SK-N-DZ (cell line): Measurements from ENCODE around the gene IFT22.
A peak's percentile ranks its signal among the peaks of the same experiment; 100 is the strongest.
"Not testable (repeated sequence)": the region's sequence is repeated elsewhere in the genome, so short reads cannot be mapped to it uniquely, and the experiment has no call there.

ENCODE experiments used
- DNase-seq: peaks from one replicate; pipeline ENCODE4 v3.0.0-alpha.2; 2015; ENCODE audit warnings: low spot score

IFT22 gene

GRCh38 chr7:101315336-101315735 is 6.3 kb downstream of the IFT22 start:
- peak; percentile 46 for DNase-seq

DNA sequence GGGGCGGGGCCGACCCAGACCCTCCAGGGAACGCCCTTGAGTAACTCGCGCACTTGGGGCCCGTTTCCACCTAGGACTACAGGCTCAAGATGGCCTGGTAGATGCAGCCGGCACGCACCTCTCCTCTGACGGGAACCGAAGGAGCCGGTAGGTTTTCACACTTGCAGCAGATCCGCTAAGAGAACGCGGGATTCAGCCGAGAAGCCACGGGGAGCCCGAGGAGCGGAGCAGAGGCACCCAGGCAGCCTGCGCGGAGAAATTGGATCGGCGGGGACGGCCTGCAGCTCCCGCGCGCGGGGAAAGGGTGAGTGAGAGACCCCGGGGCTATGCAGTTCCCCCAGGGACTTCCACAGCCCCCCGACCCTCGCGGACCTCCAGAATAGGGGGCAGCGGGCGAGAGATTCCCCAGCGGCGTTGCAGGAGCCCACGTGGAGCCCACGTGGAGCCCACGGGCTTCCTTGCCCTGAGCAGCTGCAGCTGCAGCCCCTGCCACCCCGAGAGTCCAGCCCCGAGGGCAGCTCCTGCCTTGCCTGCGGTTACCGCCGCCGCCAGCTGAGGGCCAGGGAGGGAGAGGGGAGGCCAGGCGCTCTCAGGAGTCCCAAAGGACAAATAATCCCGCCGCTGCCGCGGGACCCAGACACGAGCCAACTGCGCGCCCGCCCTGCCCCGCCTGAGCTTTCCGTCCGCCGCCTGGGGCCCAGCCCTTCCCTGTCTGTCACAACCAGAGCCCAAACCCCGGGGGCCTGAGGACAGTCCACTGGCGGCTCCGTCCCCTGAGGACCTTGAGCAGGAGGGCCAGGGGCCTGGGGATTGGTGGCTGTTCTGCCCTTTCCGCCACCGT is 13.1 kb downstream of the IFT22 start:
- DNase-seq: peak; percentile 82

GRCh38 chr7:101306307-101306706 is 15.3 kb downstream of the IFT22 start:
- no peak for DNase-seq

- DNase-seq: no peak
These were observed 18.4 kb downstream of the IFT22 start for GRCh38 chr7:101303102-101303701.

GRCh38 chr7:101302641-101303101 is 18.9 kb downstream of the IFT22 start:
- DNase-seq: peak; percentile 31

DNA sequence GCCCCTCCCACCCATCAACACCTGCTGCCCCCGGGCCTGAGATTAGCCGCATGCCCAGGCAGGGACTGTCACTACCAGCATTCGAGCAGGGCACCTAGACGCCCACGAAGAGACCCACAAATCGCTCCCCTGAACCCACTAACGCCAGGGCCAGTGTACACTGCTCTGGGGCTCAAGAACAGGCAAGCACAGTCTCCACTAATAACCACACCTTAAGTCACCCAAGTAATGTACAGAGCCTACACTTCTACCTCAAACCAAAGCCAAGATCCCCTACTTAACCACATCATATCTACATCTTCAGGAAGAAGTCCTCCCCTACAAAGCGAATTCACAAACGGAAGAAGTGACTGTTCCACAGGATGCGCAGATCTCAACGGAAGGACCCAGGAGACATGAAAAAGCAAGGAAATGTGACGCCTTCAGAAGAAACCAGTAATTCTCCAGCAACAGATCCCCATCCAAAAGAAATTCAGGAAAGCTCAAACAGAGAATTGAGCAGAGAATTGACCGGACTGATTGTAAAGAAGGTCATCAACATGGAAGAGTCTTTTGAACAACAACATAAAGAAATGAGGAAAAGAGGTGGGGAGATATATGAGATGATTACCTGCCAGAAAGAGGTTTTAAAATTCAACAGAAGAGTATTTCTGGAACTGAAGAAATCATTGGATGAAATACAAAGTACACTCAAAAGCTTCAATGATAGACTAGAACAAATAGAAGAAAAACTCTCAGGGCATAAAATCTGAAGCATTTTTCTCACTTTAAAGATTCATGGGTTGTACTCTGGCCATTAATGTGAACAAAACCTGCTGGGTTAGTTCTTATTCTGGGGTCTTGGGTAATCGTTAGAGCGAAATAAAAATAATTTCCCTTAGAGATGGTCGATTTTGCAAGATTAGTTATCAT is 20.9 kb downstream of the IFT22 start:
- DNase-seq: no peak

DNA sequence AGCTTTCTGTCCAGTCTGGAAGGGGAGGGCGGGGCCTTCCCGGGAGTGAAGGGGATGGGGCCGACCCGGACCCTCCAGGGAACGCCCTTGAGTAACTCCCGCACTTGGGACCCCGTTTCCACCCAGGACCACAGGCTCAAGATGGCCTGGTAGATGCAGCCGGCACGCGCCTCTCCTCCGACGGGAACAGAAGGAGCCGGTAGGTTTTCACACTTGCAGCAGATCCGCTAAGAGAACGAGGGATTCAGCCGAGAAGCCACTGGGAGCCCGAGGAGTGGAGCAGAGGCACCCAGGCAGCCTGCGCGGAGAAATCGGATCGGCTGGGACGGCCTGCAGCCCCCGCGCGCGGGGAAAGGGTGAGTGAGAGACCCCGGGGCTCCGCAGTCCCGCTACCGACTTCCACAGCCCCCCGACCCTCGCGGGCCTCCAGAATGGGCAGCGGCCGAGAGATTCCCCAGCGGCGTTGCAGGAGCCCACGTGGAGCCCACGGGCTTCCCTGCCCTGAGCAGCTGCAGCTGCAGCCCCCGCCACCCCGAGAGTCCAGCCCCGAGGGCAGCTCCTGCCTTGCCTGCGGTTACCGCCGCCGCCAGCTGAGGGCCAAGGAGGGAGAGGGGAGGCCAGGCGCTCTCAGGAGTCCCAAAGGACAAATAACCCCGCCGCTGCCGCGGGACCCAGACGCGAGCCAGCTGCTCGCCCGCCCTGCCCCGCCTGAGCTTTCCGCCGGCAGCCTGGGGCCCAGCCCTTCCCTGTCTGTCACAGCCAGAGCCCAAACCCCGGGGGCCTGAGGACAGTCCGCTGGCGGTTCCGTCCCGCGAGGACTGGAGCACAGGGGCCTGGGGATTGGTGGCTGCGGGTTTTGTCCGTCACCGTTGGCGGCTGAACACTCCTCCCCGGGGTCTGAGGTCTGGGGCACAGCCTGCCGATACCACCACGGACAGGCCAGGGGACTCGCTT is 21.8 kb downstream of the IFT22 start:
- peak; percentile 55 for DNase-seq

GRCh38 chr7:101294832-101295121 is 26.8 kb downstream of the IFT22 start:
- DNase-seq: no peak

DNA sequence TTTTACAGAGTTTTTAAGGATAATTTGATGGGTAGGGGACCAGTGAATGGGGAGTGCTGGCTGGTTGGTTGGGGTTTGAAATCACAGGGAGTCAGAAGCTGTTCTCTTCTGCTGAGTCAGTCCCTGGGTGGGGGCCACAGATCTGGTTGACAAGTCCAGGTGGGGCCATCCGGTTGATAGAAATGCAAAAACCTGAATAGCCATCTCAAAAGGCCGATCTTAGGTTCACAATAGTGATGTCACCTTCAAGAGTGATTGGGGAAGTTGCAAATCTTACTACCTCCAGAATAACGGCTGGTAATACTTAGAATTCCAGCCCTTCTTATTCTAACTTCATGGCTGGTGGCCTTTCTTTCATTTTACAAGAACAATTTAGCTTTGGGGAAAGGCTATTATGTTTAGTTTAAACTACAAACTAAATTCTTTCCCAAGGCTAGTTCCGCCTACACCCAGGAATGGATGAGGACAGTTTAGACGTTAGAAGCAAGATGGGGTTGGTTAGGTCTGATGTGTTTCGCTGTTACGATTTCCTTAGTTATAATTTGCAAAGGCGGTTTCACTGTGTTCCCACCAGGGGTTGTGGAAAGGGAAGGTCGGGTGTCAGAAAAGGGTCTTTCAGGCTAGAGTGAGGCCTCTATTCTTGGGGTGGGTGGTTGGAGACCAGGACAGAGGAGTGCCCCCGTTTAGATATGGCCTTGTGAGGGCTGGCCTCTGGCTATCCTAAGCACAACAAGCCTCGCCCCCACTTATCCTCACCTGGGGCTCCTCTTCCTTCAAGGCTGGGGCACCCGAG is 27.4 kb downstream of the IFT22 start:
- no peak for DNase-seq

DNA sequence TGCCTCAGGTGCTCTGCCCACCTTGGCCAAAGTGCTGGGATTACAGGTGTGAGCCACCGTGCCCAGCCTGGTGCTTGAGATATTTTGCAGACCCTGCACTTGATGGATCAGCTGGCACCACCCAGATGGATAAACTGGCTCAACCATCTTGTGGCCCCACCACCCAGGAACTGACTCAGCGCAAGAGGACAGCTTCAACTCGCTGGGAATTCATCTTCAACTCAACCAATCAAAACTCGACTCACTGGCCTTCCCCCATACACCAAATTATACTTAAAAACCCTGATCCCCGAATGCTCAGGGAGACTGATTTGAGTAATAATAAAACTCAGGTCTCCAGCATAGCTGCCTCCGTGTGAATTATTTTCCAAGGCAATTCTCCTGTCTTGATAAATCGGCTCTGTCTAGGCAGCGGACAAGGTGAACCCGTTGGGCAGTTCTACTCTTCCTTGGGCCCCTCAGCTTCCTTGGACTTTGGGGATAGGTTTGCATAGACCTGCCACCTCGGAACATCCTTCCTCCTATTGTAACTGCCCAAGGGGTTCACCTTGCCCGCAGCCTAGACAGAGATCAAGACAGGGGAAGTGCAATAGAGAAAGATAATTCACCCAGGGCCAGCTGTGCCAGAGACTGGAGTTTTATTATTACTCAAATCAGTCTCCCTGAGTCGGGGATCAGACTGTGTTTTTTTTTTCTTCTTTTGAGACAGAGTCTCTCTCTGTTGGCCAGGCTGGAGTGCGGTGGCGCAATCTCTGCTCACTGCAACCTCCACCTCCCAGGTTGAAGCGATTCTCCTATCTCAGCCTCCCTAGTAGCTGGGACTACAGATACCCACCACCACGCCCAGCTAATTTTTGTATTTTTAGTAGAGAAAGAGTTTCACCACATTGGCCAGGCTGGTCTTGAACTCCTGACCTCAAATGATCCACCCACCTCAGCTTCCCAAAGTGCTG is 28.3 kb downstream of the IFT22 start:
- not testable (repeated sequence) for DNase-seq

DNA sequence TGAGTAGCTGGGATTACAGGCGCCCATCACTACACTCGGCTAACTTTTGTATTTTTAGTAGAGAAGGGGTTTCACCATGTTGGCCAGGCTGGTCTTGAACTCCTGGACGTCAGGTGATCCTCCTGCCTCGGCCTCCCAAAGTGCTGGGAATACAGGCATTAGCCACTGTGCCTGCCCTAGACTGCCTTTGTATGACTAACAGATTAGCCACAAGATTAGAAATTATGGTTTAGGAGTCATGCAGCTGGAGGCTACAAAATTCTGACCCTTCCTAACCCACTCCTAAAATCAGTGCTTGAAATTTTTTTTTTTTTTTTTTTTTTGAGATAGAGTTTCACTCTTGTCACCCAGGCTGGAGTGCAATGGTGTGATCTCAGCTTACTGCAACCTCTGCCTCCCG is 29.0 kb downstream of the IFT22 start:
- DNase-seq: not testable (repeated sequence)

DNA sequence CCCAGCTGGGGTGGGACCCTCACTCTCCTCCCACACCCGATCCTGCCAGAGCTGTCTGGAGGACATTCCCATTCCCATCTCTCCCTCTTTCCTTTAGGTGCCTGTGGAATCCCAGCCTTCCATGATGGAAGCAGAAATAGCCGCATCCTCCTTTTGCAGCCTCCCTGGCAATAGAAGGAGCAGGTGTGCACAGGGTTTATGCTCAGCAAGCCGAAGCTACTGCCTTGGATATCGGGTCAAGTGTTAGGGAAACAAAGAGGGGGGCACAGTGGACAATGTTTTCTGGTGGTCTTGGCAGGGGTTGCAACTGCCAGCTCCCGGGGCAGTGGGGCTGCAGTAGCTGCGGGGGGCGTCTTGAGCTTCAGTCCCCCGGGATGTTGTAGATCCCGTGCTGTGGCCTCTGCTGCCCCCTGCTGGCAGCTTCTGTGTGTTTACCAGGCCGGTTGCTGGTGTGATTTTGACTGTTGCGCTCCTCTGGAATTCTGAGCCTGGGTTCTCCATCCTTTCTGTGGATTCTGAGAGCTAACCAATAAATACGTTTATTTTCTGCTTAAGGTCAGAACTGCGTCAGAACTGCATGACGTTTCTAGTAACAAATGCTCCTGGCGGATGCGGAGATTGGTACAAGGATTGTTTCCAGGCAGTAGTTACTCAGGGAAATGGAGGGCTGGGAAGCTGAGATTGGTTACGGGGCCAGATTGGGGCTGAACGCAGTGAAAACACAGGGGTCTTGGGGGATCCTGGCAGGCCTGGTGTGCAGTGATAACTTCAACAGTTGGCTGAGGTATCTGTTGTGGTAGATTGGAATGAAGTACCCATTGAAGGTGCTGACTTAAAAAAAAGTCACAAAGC is 31.2 kb downstream of the IFT22 start:
- DNase-seq: peak; percentile 39

GRCh38 chr7:101289687-101290086 is 31.9 kb downstream of the IFT22 start:
- DNase-seq: not testable (repeated sequence)

DNA sequence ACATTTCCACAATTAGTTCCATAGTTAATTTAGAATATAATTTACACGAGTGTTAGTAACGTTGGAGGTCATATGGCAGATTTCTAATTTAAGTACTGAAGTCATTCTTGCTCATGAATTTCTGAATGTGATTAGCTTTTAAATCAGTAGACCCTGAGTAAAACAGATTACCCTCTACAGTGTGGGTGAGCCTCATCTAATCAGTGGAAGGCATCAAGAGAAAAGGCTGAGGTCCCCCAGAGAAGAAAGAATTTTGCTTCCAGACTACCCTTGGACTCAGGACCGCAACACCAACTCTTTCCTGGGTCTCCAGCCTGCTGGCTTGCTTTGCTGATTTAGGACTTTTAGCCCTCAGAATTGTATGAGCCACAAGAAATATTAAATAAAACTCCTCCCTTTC is 33.2 kb downstream of the IFT22 start:
- no peak for DNase-seq

GRCh38 chr7:101287032-101287431 is 34.6 kb downstream of the IFT22 start:
- DNase-seq: no peak

GRCh38 chr7:101285880-101286279 is 35.7 kb downstream of the IFT22 start:
- not testable (repeated sequence) for DNase-seq

DNA sequence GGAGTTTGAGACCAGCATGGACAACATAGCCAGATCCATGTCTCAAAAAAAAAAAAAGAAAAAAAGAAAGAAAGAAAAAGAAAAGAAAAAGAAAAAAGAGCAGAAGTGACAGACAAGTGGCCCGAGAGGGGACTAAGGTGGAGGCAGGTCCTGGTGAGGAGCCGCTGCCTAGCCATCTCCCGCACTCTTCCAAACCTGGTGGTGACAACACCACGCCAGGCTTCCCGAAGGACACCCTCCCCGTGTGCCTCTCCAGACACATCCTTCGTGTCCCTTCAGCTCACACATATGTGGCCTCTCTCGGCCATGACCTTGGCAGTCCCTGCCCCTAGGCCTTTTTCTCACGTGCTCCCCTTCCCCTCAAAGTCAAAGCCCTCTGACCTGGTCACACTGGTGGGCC is 36.4 kb downstream of the IFT22 start:
- DNase-seq: no peak

DNA sequence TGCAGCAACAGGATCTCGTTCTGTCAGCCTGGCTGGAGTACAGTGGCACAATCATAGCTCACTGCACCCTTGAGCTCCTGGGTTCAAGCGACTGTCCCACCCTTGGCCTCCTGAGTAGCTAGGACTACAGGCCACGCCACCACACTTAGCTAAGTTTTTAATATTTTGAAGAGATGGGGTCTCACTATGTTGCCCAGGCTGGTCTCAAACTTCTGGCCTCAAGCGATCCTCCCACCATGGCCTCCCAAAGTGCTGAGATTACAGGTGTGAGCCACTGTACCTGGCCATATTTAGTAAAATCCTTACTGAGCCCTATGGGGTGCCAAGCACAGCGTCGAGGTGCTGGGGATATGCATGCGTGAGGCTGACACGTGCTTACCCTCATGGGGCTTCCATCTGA is 40.7 kb downstream of the IFT22 start:
- not testable (repeated sequence) for DNase-seq
